NOMO-1 treated with dmso at 0.1 percent for 144 hours (cell line): ENCODE data around the gene NECTIN2.
"Not testable (repeated sequence)": the region's sequence is repeated elsewhere in the genome, so short reads cannot be mapped to it uniquely, and the experiment has no call there.

Experiments used
- DNase-seq: peaks from one replicate; lab custom pipeline; 2025; ENCODE audit not compliant: unreplicated experiment; lab: John Stamatoyannopoulos, UW

Gene NECTIN2

DNA sequence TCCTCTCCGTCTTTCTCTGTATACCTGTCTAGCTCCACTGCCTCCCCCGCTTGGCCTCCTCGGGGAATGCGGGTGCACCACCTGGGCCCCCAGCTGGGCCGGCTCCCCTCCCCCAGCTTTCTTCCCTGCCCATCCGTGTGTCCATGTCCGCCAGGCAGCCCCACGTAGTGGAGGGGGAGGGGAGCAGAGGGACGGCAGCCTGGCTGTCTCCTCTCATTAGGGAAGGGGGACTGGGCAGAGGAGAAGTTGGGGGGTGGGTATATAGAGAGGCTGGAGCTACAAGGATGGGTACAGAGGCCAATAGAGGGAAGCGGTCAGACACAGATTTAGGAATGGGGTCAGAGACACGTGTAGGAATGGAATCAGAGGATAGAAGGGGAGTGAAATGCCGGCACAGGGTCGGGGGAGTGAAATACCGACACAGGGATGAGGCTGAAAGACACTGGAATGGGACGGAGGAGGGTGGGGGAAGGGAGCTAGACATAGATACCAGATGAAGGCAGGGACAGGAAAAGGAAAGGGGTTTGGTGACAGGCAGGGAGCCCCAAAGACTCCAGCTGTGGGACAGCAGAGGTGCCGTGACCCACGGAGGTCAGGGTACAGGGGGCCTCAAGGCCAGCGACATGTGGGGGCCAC lies 2.8 kb downstream of the NECTIN2 start:
- no peak for DNase-seq

- DNase-seq = no peak
These were observed 4.6 kb downstream of the NECTIN2 start for GRCh38 chr19:44850641-44851109.

DNA sequence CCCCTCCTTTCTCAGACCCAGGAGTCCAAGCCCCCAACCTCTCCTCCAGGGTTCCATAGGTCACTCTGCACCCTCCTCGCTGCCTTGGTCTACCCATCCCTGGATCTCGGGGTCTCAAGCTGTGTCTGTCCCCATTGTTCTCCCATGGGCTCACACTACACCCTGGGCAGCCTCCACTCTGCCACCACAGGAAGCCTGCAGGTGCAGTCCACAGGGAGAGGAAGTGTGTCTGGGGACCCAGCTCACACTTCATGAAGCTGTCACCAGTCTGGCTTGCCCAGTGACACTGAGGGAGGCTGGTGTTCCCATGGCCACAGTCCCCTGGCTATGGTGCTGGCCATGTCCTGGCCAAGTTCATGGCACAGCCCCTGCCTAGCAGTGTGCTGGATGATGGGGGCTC lies 5.3 kb downstream of the NECTIN2 start:
- DNase-seq = no peak

DNA sequence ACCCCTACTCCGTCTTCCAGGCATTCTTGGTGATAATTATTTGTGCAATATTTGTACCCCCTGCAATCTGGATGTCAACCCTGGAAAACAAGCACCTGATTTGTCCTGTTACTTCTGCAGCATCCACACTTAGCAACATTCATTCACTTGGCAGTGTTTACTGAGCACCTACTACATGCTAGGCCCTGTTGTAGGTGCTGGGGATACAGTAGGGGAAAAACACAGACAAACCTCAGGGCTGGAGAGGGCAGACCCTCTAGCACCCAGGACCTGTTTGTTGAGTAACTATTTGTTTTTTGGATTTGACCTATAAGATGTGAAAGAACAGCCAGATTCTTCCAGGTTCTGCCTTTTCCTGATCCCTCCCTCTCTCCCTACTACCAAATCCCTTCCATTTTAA lies 9.5 kb downstream of the NECTIN2 start:
- DNase-seq = no peak

DNA sequence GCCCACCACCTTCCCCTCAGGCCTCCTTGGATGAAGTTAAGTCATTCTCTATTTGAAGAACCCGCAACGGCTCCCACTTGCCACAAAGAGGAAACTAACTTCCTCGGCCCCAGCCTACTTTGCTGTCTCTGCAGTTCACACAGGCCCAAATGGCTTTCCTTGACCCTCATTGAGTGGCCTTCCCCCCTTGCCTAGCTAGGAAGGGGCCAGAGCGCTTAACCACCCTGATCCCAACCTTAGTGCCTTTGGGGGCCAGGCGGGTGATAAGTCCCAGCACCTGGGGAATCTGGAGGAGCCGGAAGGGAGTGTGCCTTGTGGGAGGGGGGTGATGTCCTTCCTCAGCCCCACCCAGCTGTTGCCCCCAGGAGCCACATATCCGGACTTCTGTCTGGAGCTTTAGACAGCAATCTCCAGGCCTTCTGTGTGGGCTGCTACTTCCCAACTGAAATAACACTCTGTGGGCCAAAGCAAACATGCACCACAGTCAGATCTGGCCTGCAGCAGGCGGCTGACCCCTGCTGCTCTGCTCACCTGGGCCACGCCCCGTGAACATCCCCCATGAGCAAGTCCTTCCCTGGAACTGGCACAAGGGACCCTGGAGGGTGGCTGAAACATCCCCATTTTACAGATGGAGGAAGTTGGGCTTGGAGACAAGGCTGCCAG lies 10.5 kb downstream of the NECTIN2 start:
- peak; percentile 43 for DNase-seq

DNA sequence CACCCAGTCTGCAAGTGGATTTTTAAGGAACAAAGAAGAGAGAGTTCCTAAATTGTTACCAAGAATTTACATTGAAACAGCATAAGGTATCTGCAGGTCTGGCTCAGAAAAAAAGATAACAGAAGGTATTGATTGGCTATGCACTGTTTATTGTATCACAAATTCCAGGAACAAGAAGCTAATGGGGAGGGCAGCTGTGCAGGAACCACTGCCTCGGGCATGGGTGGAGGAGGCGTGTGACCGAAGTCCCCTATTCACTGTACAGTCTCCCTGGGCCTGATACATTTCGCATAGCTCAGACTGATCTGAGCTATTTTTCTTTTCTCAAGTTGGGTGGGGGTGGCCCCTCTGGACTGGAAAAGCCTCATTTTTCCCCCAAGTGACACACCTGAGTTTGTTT lies 11.7 kb downstream of the NECTIN2 start:
- no peak for DNase-seq

GRCh38 chr19:44861576-44861975 lies 15.5 kb downstream of the NECTIN2 start:
- DNase-seq = not testable (repeated sequence)

DNA sequence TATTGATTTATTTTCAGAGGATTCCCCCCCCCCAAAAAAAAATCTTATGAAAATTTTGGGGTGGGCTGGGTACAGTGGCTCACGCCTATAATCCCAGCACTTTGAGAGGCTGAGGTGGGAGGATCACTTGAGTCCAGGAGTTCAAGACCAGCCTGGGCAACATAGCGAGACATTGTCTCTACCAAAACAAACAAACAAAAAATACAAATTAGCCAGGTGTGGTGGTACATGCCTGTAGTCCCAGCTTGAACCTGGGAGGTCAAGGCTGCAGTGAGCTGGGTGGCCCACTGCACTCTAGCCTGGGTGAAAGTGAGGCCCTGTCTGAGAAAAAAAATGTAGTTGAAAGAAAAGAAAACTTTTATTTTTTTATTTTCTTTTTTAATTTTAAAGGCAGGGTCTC lies 17.9 kb downstream of the NECTIN2 start:
- no peak for DNase-seq

- DNase-seq = no peak
These were observed 19.2 kb downstream of the NECTIN2 start for GRCh38 chr19:44865196-44865767.

GRCh38 chr19:44866664-44867063 lies 20.6 kb downstream of the NECTIN2 start:
- no peak for DNase-seq

DNA sequence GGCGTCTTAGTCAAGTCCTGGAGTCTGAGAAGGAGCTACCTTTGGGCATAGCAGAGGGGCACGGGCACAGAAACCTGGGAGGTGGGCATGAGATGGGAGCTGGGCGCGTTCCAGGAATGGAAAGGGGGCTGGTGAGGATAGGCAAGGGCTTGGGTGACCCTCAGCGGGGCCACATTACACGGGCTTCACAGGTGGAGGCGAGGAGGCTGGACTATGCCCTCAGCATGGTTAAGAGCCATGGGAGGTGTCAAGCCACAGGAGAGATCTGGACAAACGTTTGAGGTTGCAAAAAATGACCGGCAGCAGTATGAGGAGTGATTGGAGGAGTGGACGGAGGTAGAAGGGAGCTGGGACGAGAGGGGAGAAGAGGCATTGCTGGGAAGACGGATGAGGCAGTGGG lies 21.5 kb downstream of the NECTIN2 start:
- no peak for DNase-seq

GRCh38 chr19:44869733-44870470 lies 23.8 kb downstream of the NECTIN2 start:
- no peak for DNase-seq

DNA sequence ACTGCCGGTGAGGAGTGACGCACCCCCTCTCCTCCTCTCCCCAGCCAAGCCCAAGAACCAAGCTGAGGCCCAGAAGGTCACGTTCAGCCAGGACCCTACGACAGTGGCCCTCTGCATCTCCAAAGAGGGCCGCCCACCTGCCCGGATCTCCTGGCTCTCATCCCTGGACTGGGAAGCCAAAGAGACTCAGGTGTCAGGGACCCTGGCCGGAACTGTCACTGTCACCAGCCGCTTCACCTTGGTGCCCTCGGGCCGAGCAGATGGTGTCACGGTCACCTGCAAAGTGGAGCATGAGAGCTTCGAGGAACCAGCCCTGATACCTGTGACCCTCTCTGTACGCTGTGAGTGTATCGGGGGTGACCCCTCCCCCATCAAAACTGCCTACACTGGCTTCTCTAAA lies 25.7 kb downstream of the NECTIN2 start:
- no peak for DNase-seq

GRCh38 chr19:44872661-44873060 lies 26.6 kb downstream of the NECTIN2 start:
- no peak for DNase-seq

- DNase-seq = no peak
These were observed 28.2 kb downstream of the NECTIN2 start for GRCh38 chr19:44874317-44874716.

DNA sequence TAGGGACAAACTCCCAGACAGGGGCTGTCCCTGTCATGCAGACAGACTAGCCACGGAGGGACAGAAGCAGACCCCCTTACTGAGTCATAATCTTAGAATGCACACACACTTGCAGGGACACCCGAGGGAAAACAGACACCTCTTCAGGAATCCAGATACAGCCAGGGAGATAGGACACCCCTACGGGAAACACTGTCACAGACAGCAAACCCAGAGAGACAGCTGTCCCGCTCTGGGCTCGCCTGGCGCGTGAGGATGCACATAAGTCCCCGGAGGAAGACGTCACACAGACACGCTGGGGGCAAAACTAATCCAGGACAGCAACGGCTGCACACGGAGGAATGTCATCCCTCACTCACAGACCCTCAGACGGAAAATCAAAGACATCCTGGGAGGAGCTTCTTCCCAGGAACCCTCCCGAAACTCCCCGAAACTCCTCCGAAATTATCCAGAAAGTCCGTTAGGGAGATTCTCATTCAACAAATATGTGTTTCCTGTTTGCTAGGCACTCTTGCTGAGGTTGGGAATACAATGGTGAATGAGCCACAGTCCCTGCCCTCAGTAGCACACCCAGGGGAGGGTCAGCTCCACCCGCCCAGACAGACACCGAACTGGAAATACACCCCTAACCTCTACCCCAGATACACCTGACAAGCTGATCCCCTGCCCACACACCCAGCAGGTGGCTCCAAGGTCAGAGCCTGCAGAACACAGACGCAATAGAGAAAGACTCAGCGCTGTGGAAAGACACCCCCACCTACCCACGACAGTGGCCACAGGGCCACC lies 29.8 kb downstream of the NECTIN2 start:
- no peak for DNase-seq

DNA sequence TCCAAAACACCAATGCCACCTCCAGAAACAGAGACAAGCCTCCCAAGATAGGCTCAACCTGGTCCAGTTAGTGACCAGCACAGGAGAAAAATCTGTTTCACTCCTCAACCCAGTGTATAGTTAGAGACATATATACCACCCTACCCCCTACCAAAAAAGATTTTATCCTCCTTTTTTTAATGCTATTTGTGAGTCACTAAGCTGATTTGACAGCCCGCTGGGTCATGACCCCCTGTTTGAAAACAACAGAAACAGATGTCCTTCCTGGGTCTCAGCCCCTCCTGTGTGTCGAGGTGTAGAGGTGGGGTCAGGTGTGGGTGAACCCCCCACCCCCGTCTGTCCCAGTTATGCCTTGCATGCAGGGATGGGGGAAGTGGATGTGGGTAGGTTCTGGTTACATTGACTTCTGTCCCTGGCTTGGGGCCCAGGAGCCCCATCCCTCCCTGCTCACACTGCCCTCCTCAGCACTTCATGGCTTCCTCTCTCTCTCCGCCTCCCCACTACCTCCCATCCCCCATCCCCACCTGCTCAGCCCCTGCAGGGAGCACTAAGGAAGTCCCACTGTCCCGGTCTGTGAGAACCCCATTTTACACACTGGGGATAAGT lies 30.9 kb downstream of the NECTIN2 start:
- no peak for DNase-seq

- no peak for DNase-seq
These were observed 32.2 kb downstream of the NECTIN2 start for GRCh38 chr19:44878120-44878865.

DNA sequence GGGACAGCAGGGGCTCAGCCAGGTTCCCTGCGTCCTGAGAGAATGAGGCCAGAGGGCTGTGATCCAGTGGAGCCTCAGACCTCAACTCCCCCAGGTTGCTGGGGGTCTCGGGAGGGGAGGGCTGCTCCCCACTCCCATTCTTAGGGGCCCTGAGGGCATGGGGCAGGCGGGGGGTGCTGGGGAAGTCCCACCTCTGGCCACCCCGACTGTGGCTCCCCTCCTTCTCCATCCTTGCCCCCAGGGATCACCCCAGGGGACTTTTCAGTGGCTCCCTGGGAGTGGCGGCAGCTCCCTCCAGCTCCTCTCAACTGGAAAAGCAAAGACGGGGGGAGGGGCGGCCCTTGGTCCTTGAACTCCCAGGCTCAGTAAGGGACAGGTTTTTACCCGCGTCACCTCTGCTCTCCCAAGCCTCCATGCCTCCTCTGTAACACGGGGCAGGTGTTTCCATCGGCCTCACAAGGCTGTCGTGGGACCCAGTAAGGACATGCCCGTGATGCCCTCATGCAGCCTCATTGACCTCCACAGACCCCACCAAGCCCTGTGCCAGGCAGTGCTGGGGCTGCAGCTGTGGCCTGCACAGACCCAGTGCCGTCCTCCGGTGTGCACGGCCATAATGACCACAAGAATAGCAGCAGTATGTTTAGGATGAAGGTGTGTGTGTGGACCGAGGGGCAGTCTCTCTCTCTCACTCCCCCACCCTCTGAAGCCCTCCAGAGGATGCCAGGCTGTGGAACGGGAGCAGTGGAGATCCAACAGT lies 33.4 kb downstream of the NECTIN2 start:
- DNase-seq = no peak
